HEK293 (cell line): ENCODE data around the gene ARHGAP24.

Source experiments
- BCL11A ChIP-seq: fragments of 450-650 bp; formaldehyde crosslinking; IDR thresholded peaks from 2 replicates; pipeline ENCODE4 v1.5.1; 2016; ENCODE audit warnings: low read depth, missing biosample characterization, missing genetic modification characterization
- FEZF1 ChIP-seq: fragments of 450-650 bp; formaldehyde crosslinking; IDR thresholded peaks from 2 replicates; pipeline ENCODE4 v1.5.1; 2016; ENCODE audit warnings: missing biosample characterization, missing genetic modification characterization
- MEIS1 ChIP-seq: sonication (generic); formaldehyde crosslinking; IDR thresholded peaks from 2 replicates; pipeline ENCODE4 v1.8.1; 2022; ENCODE audit warnings: missing genetic modification reagents, mild to moderate bottlenecking, borderline replicate concordance
- ZNF121 ChIP-seq: fragments of 450-650 bp; formaldehyde crosslinking; IDR thresholded peaks from 2 replicates; pipeline ENCODE4 v1.5.1; 2016; ENCODE audit warnings: missing biosample characterization, missing genetic modification characterization
- ZNF202 ChIP-seq: fragments of 450-650 bp; formaldehyde crosslinking; IDR thresholded peaks from 2 replicates; pipeline ENCODE4 v1.5.1; 2016; ENCODE audit warnings: missing biosample characterization, missing genetic modification characterization, borderline replicate concordance
- ZNF274 ChIP-seq, 2 experiments: fragments of 200-500 bp in 1 of 2; fragments of 450-650 bp in 1 of 2; sonication (Bioruptor generic) in 1 of 2; formaldehyde crosslinking in 1 of 2; IDR thresholded peaks; 2 replicates each; pipeline versions ENCODE4 v1.5.1 to v1.6.1; 2014 to 2016; ENCODE audit warnings: borderline replicate concordance in 1 of 2, inconsistent platforms in 1 of 2, low read length in 1 of 2, missing biosample characterization in 1 of 2, missing genetic modification characterization in 1 of 2
- ZNF311 ChIP-seq: fragments of 450-650 bp; formaldehyde crosslinking; IDR thresholded peaks from 2 replicates; pipeline ENCODE4 v1.5.1; 2017; ENCODE audit warnings: missing biosample characterization, missing genetic modification characterization, borderline replicate concordance
- ZNF776 ChIP-seq: fragments of 450-650 bp; formaldehyde crosslinking; IDR thresholded peaks from 2 replicates; pipeline ENCODE4 v1.5.0; 2017; ENCODE audit warnings: missing biosample characterization, missing genetic modification characterization, borderline replicate concordance
- TF ChIP-seq, protein P1 (sequence below): fragments of 450-650 bp; formaldehyde crosslinking; IDR thresholded peaks from 2 replicates; pipeline ENCODE4 v1.5.1; 2016; ENCODE audit warnings: missing biosample characterization, missing genetic modification characterization
- TF ChIP-seq, protein P2 (sequence below): fragments of 450-650 bp; formaldehyde crosslinking; IDR thresholded peaks from 2 replicates; pipeline ENCODE4 v1.5.1; 2017; ENCODE audit warnings: missing biosample characterization, mild to moderate bottlenecking, missing genetic modification characterization, moderate library complexity
- TF ChIP-seq, protein P3 (sequence below): fragments of 450-650 bp; formaldehyde crosslinking; IDR thresholded peaks from 2 replicates; pipeline ENCODE4 v1.5.1; 2016; ENCODE audit warnings: missing biosample characterization, missing genetic modification characterization
- TF ChIP-seq, protein P4 (sequence below): fragments of 450-650 bp; formaldehyde crosslinking; IDR thresholded peaks from 2 replicates; pipeline ENCODE4; 2016; ENCODE audit warnings: missing biosample characterization, missing genetic modification characterization
- TF ChIP-seq, protein P5 (sequence below): fragments of 450-650 bp; formaldehyde crosslinking; conservative IDR thresholded peaks from 2 replicates; pipeline ENCODE4 v1.5.1; 2016; ENCODE audit warnings: low read depth, missing biosample characterization, missing genetic modification characterization

DNA sequence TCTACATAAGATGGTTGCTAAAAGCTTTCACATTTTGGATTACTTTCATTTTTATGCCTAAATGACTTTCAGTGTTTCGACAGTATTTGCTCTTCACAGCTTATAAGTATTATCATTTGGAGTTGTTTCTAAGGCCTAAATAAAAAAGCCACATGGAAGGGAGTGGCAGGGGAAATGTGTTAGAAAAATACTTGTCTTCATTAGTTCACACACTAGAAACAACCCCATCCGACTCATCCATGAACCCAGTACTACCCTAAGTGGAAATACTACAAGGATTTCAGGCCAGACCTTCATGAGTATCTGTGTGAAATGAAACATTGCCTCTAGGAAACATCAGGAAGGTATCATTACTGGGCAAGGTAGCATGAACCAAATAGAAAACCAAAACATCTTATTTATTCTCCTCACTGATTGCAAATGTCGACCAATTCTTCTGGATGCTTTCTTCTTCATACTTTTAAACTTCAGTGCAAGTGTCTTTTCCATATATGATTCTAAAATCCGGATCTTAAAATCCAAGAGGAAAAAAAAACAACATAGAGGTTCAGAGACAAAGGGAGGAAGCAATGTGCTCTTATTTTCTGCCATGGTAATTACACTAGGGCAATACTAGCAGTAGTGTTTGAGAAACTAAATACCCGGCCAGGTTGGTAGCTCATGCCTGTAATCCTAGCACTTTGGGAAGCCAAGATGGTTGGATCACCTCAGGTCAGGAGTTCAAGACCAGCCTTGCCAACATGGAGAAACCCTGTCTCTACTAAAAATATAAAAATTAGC lies 349.4 kb downstream of the ARHGAP24 start:
- TF ChIP-seq, protein P1, sequence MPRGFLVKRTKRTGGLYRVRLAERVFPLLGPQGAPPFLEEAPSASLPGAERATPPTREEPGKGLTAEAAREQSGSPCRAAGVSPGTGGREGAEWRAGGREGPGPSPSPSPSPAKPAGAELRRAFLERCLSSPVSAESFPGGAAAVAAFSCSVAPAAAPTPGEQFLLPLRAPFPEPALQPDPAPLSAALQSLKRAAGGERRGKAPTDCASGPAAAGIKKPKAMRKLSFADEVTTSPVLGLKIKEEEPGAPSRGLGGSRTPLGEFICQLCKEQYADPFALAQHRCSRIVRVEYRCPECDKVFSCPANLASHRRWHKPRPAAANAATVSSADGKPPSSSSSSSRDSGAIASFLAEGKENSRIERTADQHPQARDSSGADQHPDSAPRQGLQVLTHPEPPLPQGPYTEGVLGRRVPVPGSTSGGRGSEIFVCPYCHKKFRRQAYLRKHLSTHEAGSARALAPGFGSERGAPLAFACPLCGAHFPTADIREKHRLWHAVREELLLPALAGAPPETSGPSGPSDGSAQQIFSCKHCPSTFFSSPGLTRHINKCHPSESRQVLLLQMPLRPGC (tag by site-specific recombination) = no peak
- TF ChIP-seq, protein P2, sequence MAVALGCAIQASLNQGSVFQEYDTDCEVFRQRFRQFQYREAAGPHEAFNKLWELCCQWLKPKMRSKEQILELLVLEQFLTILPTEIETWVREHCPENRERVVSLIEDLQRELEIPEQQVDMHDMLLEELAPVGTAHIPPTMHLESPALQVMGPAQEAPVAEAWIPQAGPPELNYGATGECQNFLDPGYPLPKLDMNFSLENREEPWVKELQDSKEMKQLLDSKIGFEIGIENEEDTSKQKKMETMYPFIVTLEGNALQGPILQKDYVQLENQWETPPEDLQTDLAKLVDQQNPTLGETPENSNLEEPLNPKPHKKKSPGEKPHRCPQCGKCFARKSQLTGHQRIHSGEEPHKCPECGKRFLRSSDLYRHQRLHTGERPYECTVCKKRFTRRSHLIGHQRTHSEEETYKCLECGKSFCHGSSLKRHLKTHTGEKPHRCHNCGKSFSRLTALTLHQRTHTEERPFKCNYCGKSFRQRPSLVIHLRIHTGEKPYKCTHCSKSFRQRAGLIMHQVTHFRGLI (tag by site-specific recombination) = no peak
- TF ChIP-seq, protein P3, sequence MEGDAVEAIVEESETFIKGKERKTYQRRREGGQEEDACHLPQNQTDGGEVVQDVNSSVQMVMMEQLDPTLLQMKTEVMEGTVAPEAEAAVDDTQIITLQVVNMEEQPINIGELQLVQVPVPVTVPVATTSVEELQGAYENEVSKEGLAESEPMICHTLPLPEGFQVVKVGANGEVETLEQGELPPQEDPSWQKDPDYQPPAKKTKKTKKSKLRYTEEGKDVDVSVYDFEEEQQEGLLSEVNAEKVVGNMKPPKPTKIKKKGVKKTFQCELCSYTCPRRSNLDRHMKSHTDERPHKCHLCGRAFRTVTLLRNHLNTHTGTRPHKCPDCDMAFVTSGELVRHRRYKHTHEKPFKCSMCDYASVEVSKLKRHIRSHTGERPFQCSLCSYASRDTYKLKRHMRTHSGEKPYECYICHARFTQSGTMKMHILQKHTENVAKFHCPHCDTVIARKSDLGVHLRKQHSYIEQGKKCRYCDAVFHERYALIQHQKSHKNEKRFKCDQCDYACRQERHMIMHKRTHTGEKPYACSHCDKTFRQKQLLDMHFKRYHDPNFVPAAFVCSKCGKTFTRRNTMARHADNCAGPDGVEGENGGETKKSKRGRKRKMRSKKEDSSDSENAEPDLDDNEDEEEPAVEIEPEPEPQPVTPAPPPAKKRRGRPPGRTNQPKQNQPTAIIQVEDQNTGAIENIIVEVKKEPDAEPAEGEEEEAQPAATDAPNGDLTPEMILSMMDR = no peak
- TF ChIP-seq ZNF274 (IDR thresholded peaks at IDR 0.05; ENCODE audit: low read length) (no peak), ZNF274 (tag by site-specific recombination; IDR thresholded peaks at IDR 0.05; ENCODE audit: borderline replicate concordance) (no peak), BCL11A (tag by site-specific recombination) (no peak), ZNF776 (tag by site-specific recombination) (no peak), ZNF311 (no peak), MEIS1 (CRISPR knock-in tag) (no peak), ZNF121 (no peak), ZNF202 (no peak), FEZF1 (tag by site-specific recombination) (no peak)
- TF ChIP-seq, protein P4, sequence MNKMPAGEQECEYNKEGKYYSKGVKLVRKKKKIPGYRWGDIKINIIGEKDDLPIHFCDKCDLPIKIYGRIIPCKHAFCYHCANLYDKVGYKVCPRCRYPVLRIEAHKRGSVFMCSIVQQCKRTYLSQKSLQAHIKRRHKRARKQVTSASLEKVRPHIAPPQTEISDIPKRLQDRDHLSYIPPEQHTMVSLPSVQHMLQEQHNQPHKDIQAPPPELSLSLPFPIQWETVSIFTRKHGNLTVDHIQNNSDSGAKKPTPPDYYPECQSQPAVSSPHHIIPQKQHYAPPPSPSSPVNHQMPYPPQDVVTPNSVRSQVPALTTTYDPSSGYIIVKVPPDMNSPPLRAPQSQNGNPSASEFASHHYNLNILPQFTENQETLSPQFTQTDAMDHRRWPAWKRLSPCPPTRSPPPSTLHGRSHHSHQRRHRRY (tag by site-specific recombination) = no peak
- TF ChIP-seq, protein P5, sequence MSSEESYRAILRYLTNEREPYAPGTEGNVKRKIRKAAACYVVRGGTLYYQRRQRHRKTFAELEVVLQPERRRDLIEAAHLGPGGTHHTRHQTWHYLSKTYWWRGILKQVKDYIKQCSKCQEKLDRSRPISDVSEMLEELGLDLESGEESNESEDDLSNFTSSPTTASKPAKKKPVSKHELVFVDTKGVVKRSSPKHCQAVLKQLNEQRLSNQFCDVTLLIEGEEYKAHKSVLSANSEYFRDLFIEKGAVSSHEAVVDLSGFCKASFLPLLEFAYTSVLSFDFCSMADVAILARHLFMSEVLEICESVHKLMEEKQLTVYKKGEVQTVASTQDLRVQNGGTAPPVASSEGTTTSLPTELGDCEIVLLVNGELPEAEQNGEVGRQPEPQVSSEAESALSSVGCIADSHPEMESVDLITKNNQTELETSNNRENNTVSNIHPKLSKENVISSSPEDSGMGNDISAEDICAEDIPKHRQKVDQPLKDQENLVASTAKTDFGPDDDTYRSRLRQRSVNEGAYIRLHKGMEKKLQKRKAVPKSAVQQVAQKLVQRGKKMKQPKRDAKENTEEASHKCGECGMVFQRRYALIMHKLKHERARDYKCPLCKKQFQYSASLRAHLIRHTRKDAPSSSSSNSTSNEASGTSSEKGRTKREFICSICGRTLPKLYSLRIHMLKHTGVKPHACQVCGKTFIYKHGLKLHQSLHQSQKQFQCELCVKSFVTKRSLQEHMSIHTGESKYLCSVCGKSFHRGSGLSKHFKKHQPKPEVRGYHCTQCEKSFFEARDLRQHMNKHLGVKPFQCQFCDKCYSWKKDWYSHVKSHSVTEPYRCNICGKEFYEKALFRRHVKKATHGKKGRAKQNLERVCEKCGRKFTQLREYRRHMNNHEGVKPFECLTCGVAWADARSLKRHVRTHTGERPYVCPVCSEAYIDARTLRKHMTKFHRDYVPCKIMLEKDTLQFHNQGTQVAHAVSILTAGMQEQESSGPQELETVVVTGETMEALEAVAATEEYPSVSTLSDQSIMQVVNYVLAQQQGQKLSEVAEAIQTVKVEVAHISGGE (tag by site-specific recombination) = no peak
